Hepatocyte (in vitro differentiated cells): ENCODE results near the gene RAPGEF4.

Experiments used
- CTCF ChIP-seq: fragments of 200-600 bp; sonication (generic); IDR thresholded peaks from 2 replicates; pipeline ENCODE4 v1.5.1; 2016; ENCODE audit warnings: antibody characterized with exemption, mild to moderate bottlenecking; ENCODE audit not compliant: poor library complexity
- EZH2 ChIP-seq: fragments of 200-600 bp; sonication (generic); IDR thresholded peaks from 2 replicates; pipeline ENCODE4 v1.6.1; 2016; ENCODE audit warnings: antibody characterized with exemption, mild to moderate bottlenecking, borderline replicate concordance
- EZH2phosphoT487 ChIP-seq: fragments of 200-600 bp; sonication (generic); IDR thresholded peaks from one replicate; pipeline ENCODE4 v1.6.1; 2018; ENCODE audit warnings: antibody characterized with exemption, mild to moderate bottlenecking, low read depth, moderate library complexity; ENCODE audit not compliant: unreplicated experiment, severe bottlenecking

GRCh38 chr2:172869861-172870260 lies 134.2 kb downstream of the RAPGEF4 start:
- TF ChIP-seq EZH2 (no peak), CTCF (no peak), EZH2phosphoT487 (no peak)
